ENCODE measurements around the gene ONECUT3.
"Not testable (repeated sequence)": the region's sequence is repeated elsewhere in the genome, so short reads cannot be mapped to it uniquely, and the experiment has no call there.

The ONECUT3 gene

GRCh38 chr19:1752757-1753728 lies at the start of gene ONECUT3:
TSS of gene ONECUT3 (plus strand) at chr19:1753506. CDS start at chr19:1753663, 157 bp downstream.
- no peak for DNase-seq

- DNase-seq: no peak
Observed at GRCh38 chr19:1704339-1704738, 49.0 kb upstream of the ONECUT3 start.

GRCh38 chr19:1705367-1705766 lies 47.9 kb upstream of the ONECUT3 start:
- DNase-seq: no peak

GRCh38 chr19:1706646-1707045 lies 46.7 kb upstream of the ONECUT3 start:
- DNase-seq: not testable (repeated sequence)

- DNase-seq: no peak
Observed at GRCh38 chr19:1707240-1707639, 46.1 kb upstream of the ONECUT3 start.

GRCh38 chr19:1713170-1713569 lies 40.1 kb upstream of the ONECUT3 start:
- no peak for DNase-seq

GRCh38 chr19:1715540-1715939 lies 37.8 kb upstream of the ONECUT3 start:
- no peak for DNase-seq

- no peak for DNase-seq
Observed at GRCh38 chr19:1717200-1717969, 35.9 kb upstream of the ONECUT3 start.

- no peak for DNase-seq
Observed at GRCh38 chr19:1717970-1718264, 35.4 kb upstream of the ONECUT3 start.

- no peak for DNase-seq
Observed at GRCh38 chr19:1718420-1719291, 34.6 kb upstream of the ONECUT3 start.

GRCh38 chr19:1719519-1719918 lies 33.8 kb upstream of the ONECUT3 start:
- DNase-seq: no peak

- DNase-seq: no peak
Observed at GRCh38 chr19:1720237-1720636, 33.1 kb upstream of the ONECUT3 start.

GRCh38 chr19:1725100-1726064 lies 27.9 kb upstream of the ONECUT3 start:
- no peak for DNase-seq

- no peak for DNase-seq
Observed at GRCh38 chr19:1728816-1729567, 24.3 kb upstream of the ONECUT3 start.

GRCh38 chr19:1729568-1729925 lies 23.8 kb upstream of the ONECUT3 start:
- DNase-seq: no peak

- DNase-seq: no peak
Observed at GRCh38 chr19:1730157-1730556, 23.1 kb upstream of the ONECUT3 start.

- DNase-seq: no peak
Observed at GRCh38 chr19:1734321-1734966, 18.9 kb upstream of the ONECUT3 start.

- DNase-seq: no peak
Observed at GRCh38 chr19:1736280-1736679, 17.0 kb upstream of the ONECUT3 start.

GRCh38 chr19:1736927-1737326 lies 16.4 kb upstream of the ONECUT3 start:
- no peak for DNase-seq

GRCh38 chr19:1739960-1740629 lies 13.2 kb upstream of the ONECUT3 start:
- no peak for DNase-seq

Measured in NCI-H2107 (cell line).